HG03469 (cell line): Measurements from ENCODE around the gene OR51E2.

Experiments
- ATAC-seq: cut with Tn5 transposase; IDR thresholded peaks from one replicate; pipeline ENCODE4 v1.9.1; 2021; ENCODE audit warnings: mild to moderate bottlenecking, moderate library complexity, moderate number of reproducible peaks; ENCODE audit not compliant: unreplicated experiment

Gene OR51E2

DNA sequence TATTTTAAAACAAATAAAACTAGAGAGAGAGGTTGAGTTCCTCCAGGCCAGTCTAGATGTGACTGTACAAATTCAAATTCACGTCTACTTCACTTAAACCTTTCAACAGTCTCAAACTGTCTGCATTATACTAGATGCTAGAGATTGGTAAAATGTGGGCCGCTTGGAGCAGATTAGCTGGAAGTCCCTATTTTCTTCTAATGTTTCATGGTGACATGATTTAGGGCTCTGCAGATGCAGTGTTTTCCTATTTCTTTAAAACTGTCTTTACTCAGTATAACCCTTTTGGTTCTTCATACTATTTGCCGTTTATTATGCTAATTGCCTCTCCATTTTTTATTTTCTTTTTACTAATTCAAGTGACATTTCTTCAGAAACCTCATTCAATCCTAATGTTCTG lies 33.5 kb downstream of the OR51E2 start:
- ATAC-seq: no peak

DNA sequence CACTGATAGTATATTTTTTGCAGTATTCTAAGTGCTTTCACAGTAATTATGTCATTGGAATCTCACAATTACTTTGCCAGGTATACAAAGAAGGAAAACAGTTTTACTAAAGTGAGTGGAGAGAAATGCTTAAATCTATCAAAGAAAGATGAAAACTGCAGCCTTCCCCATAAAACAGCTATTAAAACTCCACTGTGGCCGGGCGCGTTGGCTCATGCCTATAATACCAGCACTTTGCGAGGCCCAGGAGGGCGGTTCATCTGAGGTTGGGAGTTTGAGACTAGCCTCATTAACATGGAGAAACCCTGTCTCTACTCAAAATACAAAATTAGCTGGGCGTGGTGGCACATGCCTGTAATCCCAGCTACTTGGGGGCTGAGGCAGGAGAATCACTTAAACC lies 34.8 kb downstream of the OR51E2 start:
- no peak for ATAC-seq

DNA sequence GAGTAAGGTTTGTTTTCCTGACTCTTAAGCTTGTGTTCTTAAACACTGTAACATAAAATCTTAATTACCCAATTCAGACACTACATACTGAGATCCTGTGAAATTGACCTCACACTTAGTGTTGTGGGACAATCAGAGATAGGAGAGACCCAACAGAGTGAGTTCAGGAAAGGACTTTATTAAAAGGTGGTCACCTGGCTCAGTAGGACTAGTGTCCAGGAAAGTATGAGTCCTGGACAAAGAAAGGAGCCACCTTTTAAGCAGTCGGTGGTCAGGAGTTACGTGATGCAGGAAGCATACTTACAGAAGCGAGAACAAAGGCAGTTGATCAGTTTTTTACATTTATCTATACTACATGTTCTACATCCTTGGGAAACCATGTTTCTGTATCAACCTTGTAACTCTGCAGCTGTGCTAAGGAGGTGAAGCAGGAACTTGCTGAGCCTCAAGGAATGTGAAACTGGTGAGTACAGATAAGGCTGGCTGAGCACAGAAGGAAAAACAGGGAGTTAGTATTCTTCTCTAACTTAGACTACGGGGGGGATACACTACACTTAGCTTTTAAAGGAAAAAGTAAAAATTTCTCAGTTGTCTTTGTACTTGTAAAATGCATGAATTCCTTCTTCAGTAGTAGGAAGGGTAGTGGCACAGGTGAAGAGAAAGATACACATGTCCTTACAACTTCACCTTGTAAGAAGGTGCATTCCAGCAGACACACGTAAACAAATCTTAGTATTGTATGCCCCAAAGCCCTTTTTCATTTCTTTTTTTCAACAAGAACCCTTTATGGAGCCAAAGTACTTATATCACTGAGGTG lies 38.8 kb downstream of the OR51E2 start:
- no peak for ATAC-seq

DNA sequence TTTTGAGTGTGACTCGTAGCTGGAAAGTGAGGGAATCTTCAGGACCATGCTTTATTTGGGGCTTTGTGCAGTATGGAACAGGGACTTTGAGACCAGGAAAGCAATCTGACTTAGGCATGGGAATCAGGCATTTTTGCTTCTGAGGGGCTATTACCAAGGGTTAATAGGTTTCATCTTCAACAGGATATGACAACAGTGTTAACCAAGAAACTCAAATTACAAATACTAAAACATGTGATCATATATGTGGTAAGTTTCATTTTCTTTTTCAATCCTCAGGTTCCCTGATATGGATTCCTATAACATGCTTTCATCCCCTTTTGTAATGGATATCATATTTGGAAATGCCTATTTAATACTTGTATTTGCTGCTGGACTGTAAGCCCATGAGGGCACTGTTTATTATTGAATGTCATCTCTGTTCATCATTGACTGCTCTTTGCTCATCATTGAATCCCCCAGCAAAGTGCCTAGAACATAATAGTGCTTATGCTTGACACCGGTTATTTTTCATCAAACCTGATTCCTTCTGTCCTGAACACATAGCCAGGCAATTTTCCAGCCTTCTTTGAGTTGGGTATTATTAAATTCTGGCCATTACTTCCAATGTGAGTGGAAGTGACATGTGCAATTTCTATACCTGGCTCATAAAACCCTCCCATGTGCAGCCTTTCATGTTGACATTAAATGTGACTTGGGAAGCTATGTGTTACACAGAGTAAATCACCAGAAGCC lies 42.9 kb downstream of the OR51E2 start:
- no peak for ATAC-seq

DNA sequence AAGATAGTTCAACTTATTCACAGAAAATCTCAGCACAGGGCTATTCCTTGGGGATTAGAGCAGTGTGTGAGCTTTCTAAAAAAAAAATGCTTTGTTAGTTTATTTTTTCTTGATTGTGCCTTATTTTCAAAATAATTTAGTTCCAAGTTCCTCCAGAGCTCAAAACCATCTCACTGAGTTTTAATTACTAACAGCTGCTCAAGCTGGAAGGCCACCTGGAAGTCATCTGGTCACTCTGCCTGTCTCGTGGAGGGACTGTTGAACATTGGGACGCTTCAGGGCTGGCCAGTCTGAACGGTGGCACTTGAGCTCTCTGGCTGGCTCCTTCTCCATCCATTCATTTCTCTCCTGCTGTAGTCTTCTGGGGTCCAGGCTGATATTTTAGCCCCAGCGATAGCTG lies 49.9 kb downstream of the OR51E2 start:
- no peak for ATAC-seq

DNA sequence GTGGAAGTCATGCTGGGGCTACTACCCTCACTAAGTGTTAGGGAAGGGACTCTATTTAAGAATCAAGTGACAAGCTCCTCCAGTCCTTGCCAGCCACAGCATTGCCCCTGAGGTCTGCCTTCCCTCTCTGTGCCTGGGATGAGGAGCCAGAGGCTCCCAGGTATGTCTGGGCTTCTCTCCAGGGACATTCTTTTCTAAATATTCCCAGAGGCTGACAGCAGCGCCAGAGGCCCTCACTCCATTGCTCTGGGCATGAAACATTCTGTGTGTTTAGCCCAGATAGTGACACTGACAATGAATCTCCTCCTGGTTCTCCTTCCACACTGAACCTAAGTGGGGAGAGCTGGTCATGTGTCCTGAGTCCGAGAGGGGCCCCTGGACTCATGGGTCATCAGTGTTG lies 51.7 kb downstream of the OR51E2 start:
- no peak for ATAC-seq

DNA sequence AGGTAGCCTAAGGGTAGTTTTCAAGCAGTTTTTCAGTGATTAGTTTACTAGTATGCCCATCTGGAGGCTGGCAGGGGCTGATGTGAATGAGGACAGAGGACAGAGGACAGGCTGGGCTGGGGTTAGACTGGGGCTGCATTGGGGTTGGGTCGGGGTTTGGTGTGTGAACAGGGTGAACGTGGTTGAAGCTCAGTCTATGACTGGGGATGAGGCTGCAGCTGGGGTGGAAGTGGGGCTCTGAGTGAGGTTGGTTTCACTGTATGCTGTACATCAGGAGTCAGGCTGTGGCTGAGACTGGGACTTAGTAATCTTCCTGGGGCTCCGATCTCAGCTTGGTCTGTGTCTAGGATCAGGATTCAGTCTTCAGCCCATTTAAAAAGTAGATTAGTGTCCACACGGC lies 53.4 kb downstream of the OR51E2 start:
- no peak for ATAC-seq

DNA sequence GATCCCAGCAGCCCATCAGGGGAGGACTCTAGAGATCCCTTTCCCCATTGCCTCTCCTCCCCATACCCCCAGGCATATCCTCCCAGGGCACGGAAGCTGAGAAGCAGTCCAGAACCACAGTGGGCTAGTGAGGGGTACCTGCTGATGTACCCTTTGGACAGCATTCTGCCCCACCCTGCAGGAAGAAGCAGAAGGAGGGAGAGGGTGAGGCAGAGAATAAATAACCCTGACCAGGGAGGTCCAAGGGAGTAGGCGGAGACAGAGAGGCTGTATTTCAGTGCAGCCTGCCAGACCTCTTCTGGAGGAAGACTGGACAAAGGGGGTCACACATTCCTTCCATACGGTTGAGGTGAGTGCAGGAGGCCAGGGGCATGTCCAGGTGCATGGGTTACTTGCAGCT lies 54.0 kb downstream of the OR51E2 start, which contains the start of gene OR51E1:
Gene OR51E1 (plus strand): TSS at position 301 of the 400 bp plus-strand sequence. CDS start 8,545 bp downstream, outside the sequence.
- ATAC-seq: no peak

DNA sequence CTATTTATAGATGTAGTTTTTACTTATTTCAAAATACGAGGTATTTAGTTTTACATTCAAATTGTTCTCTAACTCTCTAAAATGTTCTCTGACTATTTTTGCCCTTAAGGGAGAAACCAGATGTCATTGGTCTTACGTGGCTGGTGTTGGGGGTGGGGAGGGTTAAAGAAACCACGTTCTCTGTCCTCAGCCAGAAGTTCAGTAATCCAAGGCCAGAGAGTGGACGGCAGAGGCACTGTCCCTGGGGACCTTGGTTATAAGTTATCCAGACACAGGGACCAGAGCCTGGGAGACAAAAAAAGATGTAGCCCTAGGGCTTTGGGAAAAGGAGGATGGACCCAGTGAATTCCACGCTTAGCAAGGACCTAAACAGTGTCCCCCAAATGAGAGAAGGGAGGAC lies 54.6 kb downstream of the OR51E2 start:
- no peak for ATAC-seq

DNA sequence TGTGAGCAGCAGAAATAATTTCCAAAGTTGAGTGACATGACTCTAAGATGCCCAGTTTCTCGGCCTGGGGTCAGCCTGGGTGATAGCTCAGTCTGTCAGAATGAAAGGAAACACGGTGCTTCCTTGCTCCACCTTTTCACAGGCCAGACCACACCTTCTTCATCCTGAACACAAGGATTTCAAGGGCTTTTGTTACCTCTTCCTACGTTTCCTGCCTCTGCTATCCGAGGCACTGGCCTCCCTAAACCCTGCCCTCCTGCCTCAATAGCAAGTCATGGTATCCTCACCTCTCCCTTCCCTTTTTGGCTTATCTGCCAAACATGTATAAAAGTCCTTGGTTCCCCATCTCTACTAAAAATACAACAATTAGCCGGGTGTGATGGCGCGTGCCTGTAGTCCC lies 55.6 kb downstream of the OR51E2 start:
- no peak for ATAC-seq

DNA sequence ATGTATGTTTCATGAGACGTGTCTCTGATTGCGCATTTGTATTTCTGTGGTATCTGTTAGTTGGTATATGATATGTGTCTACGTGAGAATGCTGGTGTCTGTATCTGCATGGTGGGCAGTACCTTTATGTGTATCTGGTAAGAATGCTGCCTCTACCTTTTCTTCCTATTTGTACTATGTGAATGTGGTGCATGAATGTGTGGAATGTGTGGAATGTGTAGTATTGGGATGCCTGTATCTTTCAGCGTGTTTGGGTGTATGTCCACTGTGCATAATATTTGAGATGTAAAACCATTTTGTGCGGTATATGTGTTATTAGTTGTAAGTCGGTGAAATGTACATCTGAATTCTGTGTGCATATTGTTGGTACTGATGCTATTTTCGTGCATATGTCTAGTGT lies 56.2 kb downstream of the OR51E2 start:
- no peak for ATAC-seq

DNA sequence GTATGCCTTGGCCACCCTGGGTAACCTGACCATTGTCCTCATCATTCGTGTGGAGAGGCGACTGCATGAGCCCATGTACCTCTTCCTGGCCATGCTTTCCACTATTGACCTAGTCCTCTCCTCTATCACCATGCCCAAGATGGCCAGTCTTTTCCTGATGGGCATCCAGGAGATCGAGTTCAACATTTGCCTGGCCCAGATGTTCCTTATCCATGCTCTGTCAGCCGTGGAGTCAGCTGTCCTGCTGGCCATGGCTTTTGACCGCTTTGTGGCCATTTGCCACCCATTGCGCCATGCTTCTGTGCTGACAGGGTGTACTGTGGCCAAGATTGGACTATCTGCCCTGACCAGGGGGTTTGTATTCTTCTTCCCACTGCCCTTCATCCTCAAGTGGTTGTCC lies 57.7 kb downstream of the OR51E2 start:
- no peak for ATAC-seq

DNA sequence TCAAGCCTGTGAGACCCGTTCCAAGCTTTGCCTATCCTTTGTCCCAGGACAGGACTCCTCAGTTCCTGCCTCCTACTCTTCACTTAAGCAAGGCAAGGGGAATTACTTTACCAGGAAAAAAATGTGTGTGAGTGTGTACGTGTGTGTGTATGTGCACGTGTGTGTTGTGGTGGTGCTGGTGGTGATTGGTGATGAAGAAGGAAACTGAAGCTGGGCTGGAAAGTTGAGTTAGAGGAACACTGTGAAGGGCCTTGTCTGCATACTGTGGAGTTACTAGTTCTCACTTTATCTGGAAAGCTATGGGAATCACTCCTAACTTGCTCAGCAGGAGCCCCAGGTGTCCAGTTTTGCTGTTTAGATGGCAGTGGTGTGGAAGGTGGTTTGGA lies 60.0 kb downstream of the OR51E2 start:
- no peak for ATAC-seq

DNA sequence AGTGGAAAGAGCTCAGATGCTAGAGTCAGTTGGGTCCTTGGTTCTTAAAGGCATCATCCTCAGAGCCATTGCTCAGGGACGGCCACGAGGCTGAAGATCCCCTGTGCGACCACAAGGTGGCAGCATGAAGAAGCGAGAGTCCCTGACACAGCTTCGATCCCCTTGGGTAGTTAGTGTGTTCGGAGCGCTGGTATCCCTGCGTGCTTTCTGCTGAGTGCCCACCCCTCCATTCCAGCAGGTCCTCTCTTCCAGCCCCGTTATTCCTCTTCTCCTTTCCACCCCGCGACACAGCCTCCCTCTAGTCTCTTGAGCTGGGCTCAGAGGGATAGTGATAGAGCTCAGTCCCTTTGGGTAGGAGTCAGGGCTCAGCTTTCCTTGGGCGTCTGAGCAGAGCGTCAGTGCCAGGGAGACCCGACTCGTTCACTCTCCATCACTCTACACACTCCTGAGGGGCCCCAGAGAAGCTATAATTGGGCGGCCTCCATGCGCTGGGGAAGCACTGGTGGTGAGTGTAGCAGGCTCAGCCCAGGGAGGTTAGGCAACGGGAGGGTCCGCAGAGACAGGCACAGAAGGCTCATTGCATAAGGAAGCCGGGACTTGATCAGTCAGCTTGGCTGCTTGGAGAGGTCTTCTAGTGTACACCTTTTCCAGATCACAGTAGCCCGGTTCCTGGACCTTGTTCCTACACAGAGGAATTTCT lies 60.5 kb downstream of the OR51E2 start, which contains the start of gene OR51D1:
Gene OR51D1 (plus strand): TSS at position 516 of the 700 bp plus-strand sequence. CDS start 2,314 bp downstream, outside the sequence.
- peak; percentile 85 for ATAC-seq

DNA sequence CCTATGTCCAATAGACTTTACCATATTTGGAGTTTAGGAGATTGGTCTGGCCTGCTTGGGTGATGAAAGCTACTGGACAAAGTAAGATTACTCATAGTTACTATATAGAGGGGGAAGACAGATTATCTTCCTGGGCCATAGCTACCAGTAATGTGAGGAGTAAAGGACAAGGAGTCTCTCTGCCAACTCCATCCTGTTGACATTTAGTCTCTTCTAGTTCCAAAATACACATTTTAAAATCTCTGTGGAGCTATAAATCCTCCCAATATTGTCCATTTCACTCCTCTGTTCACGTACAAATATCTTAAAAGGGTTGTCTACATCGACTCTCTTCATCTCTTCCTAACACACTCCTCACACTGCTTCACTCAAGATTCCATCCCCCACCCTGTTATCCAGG lies 61.5 kb downstream of the OR51E2 start:
- ATAC-seq: no peak
